Activated CD4-positive, alpha-beta T cell treated with anti-CD3 and anti-CD28 coated beads, Interleukin-2, amount 50 U/mL, for 24 hours (primary cell): ENCODE results near the gene RELB.
"Not testable (repeated sequence)": the region's sequence is repeated elsewhere in the genome, so short reads cannot be mapped to it uniquely, and the experiment has no call there.

ENCODE experiments used
- DNase-seq, 2 donors: peaks; one replicate each; pipeline ENCODE4 v3.0.0-alpha.2; 2020; ENCODE audit warnings: low read depth in 1 of 2, low spot score in 1 of 2

Gene RELB

GRCh38 chr19:45001087-45001739 is at the start of gene RELB:
TSS of gene RELB (plus strand) at chr19:45001464. CDS start at chr19:45001580, 116 bp downstream.
- DNase-seq: peak; percentile 94 to 97

- DNase-seq: no peak
Observed at GRCh38 chr19:44954278-44954648, 47.0 kb upstream of the RELB start.

GRCh38 chr19:44954649-44955504 is 46.4 kb upstream of the RELB start, which contains the start of gene CLPTM1:
TSS of gene CLPTM1 (plus strand) at chr19:44955380. CDS start at chr19:44955396, 16 bp downstream.
- DNase-seq: peak; percentile 94 to 95

GRCh38 chr19:44955505-44956439 is 45.5 kb upstream of the RELB start:
- DNase-seq: no peak

GRCh38 chr19:44957526-44957925 is 43.7 kb upstream of the RELB start:
- DNase-seq: no peak

GRCh38 chr19:44958090-44958489 is 43.2 kb upstream of the RELB start:
- DNase-seq: no peak

GRCh38 chr19:44959691-44960090 is 41.6 kb upstream of the RELB start:
- DNase-seq: no peak

GRCh38 chr19:44960906-44961728 is 40.1 kb upstream of the RELB start:
- no peak for DNase-seq

- no peak for DNase-seq
Observed at GRCh38 chr19:44961821-44962220, 39.4 kb upstream of the RELB start.

GRCh38 chr19:44968118-44968517 is 33.1 kb upstream of the RELB start:
- no peak for DNase-seq

GRCh38 chr19:44968670-44969069 is 32.6 kb upstream of the RELB start:
- DNase-seq: no peak

- DNase-seq: no peak
Observed at GRCh38 chr19:44969437-44969836, 31.8 kb upstream of the RELB start.

GRCh38 chr19:44971451-44971850 is 29.8 kb upstream of the RELB start:
- not testable (repeated sequence) for DNase-seq

GRCh38 chr19:44972802-44973201 is 28.5 kb upstream of the RELB start:
- no peak for DNase-seq

- DNase-seq: no peak
Observed at GRCh38 chr19:44973982-44974735, 27.1 kb upstream of the RELB start.

- no peak for DNase-seq
Observed at GRCh38 chr19:44974857-44975256, 26.4 kb upstream of the RELB start.

GRCh38 chr19:44975444-44975843 is 25.8 kb upstream of the RELB start:
- DNase-seq: no peak

GRCh38 chr19:44984005-44984404 is 17.3 kb upstream of the RELB start:
- DNase-seq: no peak

- DNase-seq: no peak
Observed at GRCh38 chr19:44985445-44985844, 15.8 kb upstream of the RELB start.

- DNase-seq: no peak
Observed at GRCh38 chr19:44986389-44986788, 14.9 kb upstream of the RELB start.
